HG02840 (cell line): Measurements from ENCODE around the gene TRIM47.
"Not testable (repeated sequence)": the region's sequence is repeated elsewhere in the genome, so short reads cannot be mapped to it uniquely, and the experiment has no call there.

Experiments
- ATAC-seq: cut with Tn5 transposase; IDR thresholded peaks from one replicate; pipeline ENCODE4 v1.9.1; 2021; ENCODE audit warnings: mild to moderate bottlenecking, moderate library complexity, moderate number of reproducible peaks; ENCODE audit not compliant: unreplicated experiment, low FRiP score

Gene TRIM47

DNA sequence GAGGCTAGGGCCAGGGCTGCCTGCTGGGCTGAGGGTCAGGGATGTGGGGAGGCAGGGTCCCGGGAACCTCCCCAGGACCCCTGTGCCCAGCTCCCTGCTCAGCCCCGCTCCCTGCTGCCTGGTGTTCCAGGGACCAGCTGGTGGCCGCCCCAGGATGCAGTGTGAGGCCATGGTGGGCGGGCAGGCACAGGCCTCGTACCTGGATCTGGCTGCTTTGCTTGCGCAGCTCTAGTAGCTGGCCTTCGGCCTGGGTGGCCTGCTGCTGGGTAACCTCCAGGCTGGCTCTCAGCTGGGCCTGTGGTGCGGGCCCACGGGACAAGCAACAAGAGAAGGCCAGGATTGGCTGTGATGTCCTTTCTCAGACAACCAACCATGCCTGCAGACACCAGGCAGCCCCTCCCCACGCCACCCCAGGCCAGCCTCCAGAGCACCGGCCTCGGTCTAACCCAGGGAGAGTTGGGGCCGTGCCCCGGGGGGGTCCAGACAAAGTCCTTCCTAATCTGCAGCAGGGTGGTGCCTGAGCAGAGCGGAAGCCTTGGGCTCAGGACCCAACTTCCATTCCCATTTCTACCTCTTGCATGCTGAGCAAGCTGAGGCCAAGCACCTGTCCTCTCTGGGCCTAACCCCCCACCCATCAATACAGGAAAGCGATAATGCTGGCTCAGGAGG, 14.3 kb upstream of the TRIM47 start:
- no peak for ATAC-seq

DNA sequence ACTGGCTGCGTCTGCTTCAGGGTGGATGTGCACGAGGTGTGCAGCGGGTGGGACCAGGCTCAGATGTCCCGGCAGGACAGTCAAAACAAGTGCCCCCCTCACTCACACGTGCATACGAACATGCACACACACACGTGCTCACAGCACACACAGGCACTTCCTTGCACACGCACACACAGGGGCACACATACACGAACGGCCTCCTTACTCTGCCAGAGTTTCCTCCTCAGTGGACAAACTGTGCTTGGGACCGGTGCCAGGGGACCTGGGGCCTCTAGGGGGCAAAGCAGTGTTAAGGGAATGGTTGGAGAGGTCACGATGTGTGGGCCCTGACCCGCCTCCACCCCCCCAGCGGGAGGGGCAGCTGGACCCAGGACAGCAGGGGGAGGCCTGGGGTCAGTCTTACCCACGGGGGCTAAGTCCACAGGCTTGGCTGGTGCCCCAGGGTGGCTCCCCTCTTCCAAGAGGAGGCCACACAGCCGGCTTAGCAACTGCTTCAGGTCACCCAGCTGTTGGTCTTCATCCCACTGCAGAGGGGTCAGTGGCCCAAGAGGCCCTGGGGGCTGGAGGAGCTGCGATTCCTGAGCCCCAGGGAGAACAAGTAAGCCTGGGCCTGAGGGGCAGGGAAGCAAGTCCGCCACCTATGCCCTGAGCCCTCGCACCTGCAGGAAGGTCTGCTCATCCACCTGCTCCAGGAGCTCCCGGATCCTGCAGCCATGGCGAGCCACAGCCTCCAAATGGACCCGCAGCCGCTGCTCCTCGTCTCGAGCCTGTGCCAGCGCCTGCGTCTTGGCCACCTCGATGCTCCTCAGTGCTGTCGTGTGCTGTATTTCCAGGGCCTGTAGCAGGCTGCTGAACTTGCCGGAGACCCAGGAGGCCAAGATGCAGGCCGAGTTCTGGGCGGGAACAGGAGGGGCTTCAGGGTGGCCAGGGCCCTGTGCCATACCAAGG, 13.5 kb upstream of the TRIM47 start:
- no peak for ATAC-seq

DNA sequence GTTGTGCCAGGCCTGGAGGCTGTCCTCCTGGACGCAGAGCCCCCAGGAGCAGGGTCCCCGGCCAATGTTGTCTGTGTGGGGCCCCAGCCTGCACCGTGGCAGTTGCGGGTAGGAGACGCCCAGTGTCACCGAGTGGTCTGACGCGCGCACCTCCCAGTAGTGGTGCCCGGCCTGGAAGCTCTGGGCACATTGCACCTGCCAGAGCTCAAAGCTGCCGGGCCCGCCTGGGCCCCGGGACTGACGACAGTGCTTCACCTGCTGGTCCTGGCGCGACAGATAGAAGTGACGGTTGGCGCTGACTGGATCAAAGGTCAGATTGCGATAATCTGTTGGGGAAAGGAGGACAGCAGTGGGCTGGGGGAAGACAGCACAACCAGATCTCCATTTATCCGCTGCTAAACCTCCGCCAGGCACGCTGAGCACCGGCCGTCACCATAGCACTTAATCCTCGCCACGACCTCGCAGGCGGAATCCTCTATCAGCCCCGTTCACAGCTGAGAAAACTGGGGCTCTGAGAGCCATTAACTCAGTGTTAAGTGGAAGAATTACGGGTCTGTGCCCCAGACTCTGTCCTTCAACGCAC, 12.7 kb upstream of the TRIM47 start:
- no peak for ATAC-seq

DNA sequence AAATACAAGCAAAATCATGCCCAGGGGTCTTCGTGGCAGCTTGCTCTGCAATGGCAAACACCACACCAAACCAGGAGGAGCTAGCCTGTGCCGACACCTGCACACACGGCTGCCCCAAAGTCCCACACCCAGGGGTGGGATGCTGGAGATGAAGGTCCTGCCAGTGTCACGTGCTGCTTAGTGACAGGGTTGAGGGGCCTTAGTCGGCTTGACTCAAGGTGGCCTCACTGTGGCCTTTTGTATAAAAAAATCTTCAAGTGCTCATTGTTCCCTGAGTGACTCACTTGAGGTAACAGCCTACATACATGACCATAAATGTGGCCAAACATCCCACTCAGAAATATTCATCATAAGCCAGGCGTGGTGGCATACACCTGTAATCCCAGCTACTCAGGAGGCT, 11.1 kb upstream of the TRIM47 start:
- no peak for ATAC-seq

DNA sequence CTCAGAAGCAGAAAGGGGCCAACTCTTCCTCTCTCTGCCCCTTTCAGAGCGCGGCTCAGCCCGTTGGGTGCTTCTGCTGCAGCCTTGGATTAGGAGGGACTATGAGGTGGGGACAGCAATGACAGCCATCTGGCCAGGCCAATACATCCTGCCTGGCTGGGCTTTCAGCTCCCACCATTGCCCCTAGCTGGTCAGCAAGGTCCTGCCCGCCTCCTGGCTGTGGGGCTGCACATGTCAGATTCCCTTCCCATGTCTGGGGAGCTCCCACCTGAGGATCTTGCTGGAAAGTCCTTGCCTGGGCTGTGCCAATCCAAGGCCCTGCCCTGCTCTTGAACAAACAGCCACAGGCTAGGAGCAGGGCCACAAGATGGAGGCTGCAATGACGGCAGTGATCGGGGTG, 10.1 kb upstream of the TRIM47 start:
- ATAC-seq, result no peak

DNA sequence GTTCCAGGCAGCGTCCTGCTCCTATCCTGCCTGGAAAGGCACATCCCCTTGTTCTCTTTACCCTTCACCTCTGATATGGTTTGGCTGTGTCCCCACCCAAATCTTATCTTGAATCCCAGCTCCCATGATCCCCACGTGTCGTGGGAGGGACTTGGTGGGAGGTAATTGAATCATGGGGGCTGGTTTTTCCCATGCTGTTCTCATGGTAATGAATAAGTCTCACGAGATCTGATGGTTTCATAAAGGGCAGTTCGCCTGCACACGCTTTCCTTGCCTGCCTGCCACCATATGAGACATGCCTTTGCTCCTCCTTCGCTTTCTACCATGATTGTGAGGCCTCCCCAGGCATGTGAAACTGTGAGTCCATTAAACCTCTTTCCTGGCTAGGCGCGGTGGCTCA, 7.5 kb upstream of the TRIM47 start:
- ATAC-seq, result not testable (repeated sequence)

DNA sequence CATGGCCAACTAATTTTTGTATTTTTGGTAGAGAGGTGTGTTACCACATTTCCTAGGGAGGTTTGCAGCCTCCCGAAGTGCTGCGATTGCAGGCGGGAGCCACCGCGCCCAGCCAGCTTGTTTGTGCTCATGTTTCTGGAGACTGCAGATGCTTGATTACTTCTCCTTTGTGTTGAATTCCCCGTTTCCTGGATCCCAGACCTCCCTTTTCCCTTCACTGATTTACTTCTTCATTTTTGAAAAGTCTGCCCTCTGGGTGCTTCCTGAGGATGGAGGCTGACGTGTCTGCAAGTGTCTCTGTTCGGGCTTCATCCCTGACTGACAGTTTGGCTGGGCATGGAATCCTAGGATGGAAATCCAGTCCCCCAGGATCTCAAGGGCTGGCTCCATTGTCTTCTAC, 7.0 kb upstream of the TRIM47 start:
- no peak for ATAC-seq

DNA sequence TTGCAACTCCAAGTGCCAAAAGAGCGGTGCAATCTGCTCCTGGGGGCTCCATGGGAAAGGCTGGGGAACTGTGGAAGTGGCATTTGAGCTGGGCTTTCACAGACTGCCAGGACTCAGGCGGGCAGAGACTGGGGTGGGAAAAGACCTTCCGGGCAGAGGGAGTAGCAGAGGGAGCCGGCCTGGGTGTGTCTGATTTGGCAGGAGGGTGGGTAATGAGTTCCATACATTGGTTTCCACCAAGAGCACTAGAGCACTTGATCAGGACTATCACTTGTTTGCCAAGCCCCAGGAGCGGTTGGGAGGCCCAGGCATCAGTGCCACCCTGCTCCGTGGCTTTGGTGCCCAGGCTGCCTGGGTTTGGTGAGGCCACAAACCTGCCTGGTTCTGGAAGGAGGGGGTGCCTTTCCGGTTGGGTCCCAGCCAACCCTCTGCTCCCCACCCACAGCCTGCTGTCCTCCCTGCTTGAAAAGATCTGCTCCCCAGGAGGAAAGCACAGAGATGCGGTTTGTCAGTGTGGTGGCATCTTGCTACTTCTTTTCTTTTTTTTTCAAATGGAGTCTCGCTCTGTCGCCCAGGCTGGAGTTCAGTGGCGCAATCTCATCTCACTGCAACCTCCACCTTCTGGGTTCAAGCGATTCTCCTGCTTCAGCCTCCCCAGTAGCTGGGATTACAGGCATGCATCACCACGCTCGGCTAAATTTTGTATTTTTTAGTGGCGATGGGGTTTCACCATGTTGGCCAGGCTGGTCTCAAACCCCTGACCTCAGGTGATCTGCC, 3.5 kb upstream of the TRIM47 start:
- ATAC-seq, result no peak

DNA sequence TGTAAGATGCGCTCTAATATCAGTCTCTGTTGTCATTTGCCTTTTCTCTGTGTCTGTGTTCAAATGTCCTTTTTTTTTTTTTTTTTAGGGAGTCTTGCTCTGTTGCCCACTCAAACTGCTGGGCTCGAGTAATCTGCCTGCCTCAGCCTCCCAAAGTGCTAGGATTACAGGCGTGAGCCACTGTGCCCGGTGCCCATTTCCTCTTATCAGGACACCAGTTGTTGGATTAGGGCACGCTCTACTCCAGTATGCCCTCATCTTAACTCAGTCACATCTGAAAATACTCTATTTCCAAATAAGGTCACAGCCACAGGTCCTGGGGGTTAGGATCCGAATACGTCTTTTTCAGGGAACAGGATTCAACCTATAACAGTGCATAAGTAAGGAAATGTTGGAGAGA, 1.9 kb upstream of the TRIM47 start:
- ATAC-seq, result no peak

- no peak for ATAC-seq
Measured at GRCh38 chr17:75877752-75878173, 618 bp downstream of the TRIM47 start.

DNA sequence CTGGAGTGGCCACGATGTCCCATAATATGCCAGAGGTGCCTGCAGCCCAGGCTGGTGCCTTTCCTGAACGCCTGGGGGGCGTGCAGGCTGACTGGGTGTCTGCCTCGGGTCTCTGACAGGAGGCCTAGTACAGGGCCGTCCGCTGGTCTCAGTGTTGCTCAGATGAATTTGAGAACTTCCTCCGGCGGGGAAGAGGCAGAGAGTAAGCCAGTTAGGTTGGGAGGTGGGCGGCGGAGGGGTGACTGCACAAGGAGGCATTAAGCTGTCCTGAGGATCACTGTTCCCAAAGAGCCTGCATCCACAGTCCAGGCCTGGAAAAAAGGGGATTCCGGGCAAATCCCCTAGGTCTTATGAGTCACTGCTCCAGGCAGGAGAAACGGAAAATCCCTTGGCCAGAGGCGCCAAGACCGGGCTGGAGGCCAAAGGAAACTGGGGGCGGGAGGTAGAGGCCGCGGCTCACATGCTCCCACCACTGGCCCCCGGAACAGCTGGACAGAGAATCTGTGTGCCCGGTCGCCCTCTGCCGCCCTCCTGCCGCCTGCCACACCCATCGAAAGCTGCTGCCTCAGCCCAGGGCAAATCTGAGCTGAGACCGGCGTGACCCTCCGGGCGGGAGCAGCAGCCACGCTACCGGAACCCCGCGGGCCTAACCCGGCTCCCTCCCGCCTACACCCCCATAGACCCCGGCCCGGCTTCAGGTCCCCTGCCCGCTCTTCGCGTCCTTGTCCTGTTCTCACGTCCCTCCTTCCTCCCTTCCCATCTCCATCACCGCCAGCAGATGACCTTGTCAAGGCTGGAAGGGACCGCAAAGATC, 1.2 kb downstream of the TRIM47 start:
- no peak for ATAC-seq

GRCh38 chr17:75876190-75876937, 2.0 kb downstream of the TRIM47 start:
- no peak for ATAC-seq

- no peak for ATAC-seq
Measured at GRCh38 chr17:75875940-75876189, 2.5 kb downstream of the TRIM47 start.

- ATAC-seq, result no peak
Measured at GRCh38 chr17:75875182-75875939, 3.0 kb downstream of the TRIM47 start.

GRCh38 chr17:75874323-75875181, 3.8 kb downstream of the TRIM47 start:
- no peak for ATAC-seq

GRCh38 chr17:75873587-75874322, 4.6 kb downstream of the TRIM47 start:
- no peak for ATAC-seq
